HK-2 (cell line): Measurements from ENCODE around the gene CEMIP2.

Experiments used
- DNase-seq: peaks from one replicate; pipeline ENCODE4 v3.0.0-alpha.2; 2018; ENCODE audit not compliant: unreplicated experiment

CEMIP2 gene

GRCh38 chr9:71769175-71770161 lies 1.2 kb upstream of the CEMIP2 start:
- peak; percentile 43 for DNase-seq

DNA sequence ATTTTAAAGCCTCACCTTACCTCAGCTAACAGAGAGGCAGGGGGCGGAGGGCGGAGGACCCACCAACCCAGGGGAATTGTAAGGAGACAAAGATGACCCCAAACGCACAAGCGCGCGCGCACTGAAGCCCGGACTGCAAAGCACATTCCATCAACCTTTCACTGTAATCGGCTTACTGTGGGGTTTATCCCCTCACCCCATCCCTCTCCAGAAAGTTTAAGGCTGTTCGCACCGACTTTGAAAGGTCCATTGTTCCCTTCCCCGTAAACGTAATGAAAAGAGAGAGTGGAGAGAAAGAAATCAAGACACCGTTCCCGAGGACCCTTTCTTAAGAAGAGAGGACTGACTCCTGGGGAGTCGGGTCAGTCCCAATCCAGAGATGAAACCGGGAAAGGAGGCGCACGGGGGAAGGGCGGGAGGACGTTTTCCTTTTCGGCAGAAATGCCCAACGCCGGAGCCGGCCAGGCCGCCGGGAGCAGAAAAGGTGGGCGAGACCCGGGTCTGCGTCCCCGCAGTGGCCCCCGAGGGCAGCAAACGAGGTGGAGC lies 464 bp downstream of the CEMIP2 start:
- no peak for DNase-seq

- no peak for DNase-seq
Measured at GRCh38 chr9:71767163-71767775, 1.0 kb downstream of the CEMIP2 start.

GRCh38 chr9:71766663-71767062 lies 1.6 kb downstream of the CEMIP2 start:
- no peak for DNase-seq

DNA sequence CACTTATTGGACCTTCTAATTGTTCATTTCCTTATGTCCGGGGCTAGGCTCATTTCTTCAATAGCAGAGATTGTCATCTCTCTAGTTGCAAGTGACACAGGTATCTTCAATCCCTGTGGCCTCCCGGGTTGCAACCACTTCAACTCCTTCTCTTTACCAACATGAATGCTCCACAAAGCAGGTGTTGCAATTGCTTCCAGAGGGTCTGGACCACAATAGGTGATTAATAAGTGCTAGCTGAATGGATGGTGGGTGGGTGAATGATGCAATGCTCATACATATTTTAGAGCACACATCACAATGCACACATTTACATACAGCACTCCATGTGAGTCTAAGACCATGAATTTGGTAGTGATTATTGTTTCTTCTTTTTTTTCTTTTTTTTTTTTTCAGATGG lies 2.6 kb downstream of the CEMIP2 start:
- DNase-seq: no peak

DNA sequence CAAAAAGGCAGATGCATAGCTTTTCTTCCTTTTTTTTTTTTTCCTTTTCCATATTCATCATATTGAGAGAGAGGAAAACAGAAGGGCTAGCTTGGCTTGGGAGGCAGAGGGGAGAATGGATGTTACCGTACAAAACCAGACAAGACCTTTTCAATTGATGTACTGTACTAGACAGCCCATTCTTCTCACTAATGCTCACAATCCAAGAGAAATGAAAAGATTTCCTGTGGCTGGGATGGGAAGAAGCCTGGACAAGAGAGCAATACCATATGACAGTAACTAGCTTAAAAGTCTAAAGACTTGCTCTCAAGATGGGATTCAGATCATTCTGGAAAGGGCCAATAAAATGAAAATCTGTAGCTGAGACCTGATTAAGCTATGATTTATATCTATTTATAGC lies 3.4 kb downstream of the CEMIP2 start:
- DNase-seq: no peak

DNA sequence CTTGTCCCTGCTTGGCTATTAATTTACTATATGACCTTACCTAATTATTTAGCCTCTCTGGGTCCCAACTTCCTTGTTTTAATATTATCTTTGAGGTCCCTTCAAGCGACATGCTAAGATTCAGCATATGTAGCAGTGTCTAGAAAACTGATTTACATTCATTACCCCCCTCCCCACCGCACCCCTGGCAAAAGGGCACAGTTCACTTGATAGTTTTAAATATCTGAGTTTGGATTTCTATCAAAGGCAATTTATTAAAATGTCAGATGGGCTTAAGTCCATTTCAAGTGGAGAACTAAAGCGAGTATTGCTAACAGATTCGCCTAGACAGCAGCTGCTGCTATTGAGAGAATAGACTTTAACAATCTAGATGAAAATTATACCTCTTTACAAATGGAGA lies 3.9 kb downstream of the CEMIP2 start:
- DNase-seq: no peak

DNA sequence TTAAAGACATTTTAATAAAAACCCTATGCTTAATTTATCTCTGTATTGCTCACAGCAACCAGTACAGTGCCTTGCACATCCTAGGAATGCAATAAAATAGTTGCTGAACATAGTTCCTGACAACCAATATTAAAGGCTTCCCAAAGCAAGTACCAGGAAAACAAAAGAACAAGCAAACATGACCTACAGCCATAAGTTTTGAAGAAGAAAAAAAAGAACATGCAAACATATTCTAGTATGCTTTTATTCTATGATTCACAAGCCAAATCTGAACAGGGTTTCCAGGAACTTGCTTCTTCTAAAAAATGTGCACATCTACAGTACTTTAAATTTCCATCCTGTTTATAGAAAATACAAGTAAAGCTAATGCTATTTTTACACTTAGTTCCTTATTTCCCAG lies 4.5 kb downstream of the CEMIP2 start:
- DNase-seq: no peak

GRCh38 chr9:71762900-71763653 lies 5.2 kb downstream of the CEMIP2 start:
- no peak for DNase-seq

GRCh38 chr9:71761938-71762353 lies 6.4 kb downstream of the CEMIP2 start:
- no peak for DNase-seq

DNA sequence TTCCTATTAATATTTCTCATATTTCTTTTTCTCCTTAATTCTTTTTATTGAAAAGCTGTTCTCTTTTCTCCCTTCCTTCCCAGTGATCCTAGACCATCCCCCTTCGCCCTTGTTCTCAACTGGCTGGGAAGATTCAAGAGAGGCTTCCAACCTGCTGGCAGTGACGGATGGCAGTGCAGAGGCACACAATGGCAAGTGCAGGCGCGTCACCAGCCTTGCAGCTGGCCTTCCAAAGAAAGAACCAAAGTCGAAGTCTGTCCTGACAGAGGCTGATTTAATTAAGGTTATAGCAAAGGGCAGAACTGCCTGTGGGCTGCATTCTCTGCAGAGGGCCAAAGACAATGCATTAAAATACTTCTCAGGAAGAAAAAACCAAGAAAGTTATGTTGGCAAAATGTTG lies 7.4 kb downstream of the CEMIP2 start:
- DNase-seq: no peak

- no peak for DNase-seq
Measured at GRCh38 chr9:71758785-71759184, 9.5 kb downstream of the CEMIP2 start.

GRCh38 chr9:71758277-71758676 lies 10.0 kb downstream of the CEMIP2 start:
- no peak for DNase-seq

- no peak for DNase-seq
Measured at GRCh38 chr9:71756753-71757152, 11.6 kb downstream of the CEMIP2 start.

DNA sequence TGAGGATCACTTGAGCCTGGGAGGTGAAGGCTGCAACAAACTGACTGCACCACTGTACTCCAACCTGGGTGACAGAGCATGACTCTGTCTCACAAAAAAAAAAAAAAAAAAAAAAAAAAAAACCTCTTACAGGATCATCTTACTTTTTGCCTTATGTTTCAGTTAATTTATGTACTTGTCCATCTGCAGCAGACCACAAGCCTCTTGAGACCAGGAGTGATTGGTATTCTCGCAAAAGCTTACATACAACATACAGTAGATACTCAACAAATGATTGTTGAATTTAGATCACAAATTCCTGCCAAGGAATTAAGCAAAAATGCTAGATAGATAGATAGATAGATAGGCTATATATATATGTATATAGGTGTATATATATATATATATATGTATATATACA lies 12.4 kb downstream of the CEMIP2 start:
- DNase-seq: no peak

DNA sequence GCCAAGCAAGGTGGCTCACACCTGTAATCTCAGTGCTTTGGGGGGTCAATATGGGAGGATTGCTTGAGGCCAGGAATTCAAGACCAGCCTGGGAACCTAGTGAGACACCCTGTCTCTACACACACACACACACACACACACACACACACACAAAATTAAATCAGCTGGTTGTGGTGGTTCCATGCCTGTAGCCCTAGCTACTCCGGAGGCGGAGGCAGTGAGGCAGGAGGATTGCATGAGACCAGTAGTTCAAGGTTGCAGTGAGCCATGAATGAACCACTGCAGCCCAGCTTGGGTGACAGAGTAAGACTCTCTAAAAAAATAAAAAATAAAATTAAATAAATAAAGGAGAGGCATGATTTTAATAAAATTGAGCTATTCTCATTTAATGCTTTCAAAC lies 13.1 kb downstream of the CEMIP2 start:
- DNase-seq: no peak

DNA sequence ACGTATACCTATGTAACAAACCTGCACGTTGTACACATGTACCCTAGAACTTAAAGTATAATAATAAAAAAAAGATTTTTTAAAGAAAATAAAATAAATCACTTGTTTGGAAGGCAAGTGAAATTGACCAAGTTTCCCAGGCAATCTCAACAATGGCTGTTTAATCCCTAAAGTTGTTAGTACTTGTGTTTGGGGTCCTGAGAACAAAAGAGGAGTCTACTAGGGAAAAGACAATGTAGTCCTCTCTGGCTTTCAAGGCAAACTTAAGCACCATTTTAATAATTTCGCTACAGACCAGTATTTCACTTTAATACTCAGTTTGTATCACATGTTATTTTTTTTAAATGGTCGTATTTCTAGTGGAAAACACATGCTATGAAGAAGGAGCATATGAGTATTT lies 14.2 kb downstream of the CEMIP2 start:
- no peak for DNase-seq

GRCh38 chr9:71752928-71753327 lies 15.4 kb downstream of the CEMIP2 start:
- no peak for DNase-seq

GRCh38 chr9:71752352-71752751 lies 16.0 kb downstream of the CEMIP2 start:
- DNase-seq: no peak

DNA sequence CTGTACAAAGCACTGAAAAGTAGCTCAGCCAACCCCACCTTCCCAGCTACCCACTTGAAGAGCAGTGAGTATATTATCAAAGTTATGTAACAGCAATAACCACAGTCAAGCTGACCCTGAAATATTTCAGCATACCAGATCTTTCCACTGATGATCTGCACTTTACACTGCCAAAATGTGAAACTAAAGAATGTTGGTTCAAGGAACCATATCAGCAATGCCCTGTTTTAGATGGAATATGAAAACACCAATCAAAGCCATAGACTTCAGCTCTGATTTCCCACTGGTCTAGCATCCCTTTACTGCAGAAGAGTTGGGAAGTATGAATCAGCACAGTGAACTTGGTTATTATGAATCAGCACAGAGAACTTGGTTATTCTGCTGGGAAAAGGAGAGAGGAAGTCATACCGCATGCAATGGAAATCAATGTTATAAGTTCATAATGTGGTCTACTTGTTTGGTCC lies 20.0 kb downstream of the CEMIP2 start:
- no peak for DNase-seq

- DNase-seq: no peak
Measured at GRCh38 chr9:71747576-71747975, 20.7 kb downstream of the CEMIP2 start.

GRCh38 chr9:71746758-71747125 lies 21.6 kb downstream of the CEMIP2 start:
- DNase-seq: no peak
